K562 (cell line): Measurements from ENCODE around the gene CCSER2. TPM values are rescaled to one million over a fixed set of nuclear protein-coding genes. Genes with fewer than 3 reads are reported as not detected.

ENCODE experiments used
- ATF7 ChIP-seq: fragments of 450-650 bp; IDR thresholded peaks from 2 replicates; pipeline ENCODE4 v1.7.1; 2014; ENCODE audit warnings: mild to moderate bottlenecking, moderate library complexity
- CTBP1 ChIP-seq: fragments of 450-650 bp; IDR thresholded peaks from 2 replicates; pipeline ENCODE4 v1.6.1; 2016; ENCODE audit warnings: borderline replicate concordance
- HNRNPL ChIP-seq: fragments of 200-400 bp; formaldehyde crosslinking; IDR thresholded peaks from 2 replicates; pipeline ENCODE4 v1.6.1; 2017; ENCODE audit warnings: low read depth, mild to moderate bottlenecking, low read length
- KLF16 ChIP-seq: IDR thresholded peaks from 2 replicates; pipeline ENCODE4 v1.6.1; 2016; ENCODE audit warnings: antibody characterized with exemption
- MBD2 ChIP-seq: sonication (generic); IDR thresholded peaks from 2 replicates; pipeline ENCODE4 v1.6.1; 2016; ENCODE audit warnings: low read depth, borderline replicate concordance
- MTA1 ChIP-seq: fragments of 450-650 bp; IDR thresholded peaks from 2 replicates; pipeline ENCODE4 v1.6.1; 2017; ENCODE audit warnings: borderline replicate concordance
- NCOR1 ChIP-seq: fragments of 450-650 bp; IDR thresholded peaks from 2 replicates; pipeline ENCODE4 v1.6.1; 2016; ENCODE audit warnings: mild to moderate bottlenecking, moderate library complexity
- NFRKB ChIP-seq: fragments of 450-650 bp; IDR thresholded peaks from 2 replicates; pipeline ENCODE4 v1.6.1; 2016; ENCODE audit warnings: low read depth
- NONO ChIP-seq, 2 experiments: fragments of 200-400 bp in 1 of 2; fragments of 450-650 bp in 1 of 2; formaldehyde crosslinking in 1 of 2; IDR thresholded peaks; 2 replicates each; pipeline ENCODE4 v1.6.1; 2017; ENCODE audit warnings: low read depth in 2 of 2, mild to moderate bottlenecking in 2 of 2, moderate library complexity in 2 of 2, low read length in 1 of 2
- PATZ1 ChIP-seq: fragments of 250-450 bp; sonication (Bioruptor Pico); IDR thresholded peaks from 2 replicates; pipeline ENCODE4 v1.5.0; 2020; ENCODE audit warnings: mild to moderate bottlenecking, borderline replicate concordance
- PCBP1 ChIP-seq: fragments of 200-400 bp; formaldehyde crosslinking; IDR thresholded peaks from 2 replicates; pipeline ENCODE4 v1.6.1; 2018; ENCODE audit warnings: mild to moderate bottlenecking, low read depth, low read length; ENCODE audit not compliant: poor library complexity, severe bottlenecking
- PKNOX1 ChIP-seq: fragments of 450-650 bp; IDR thresholded peaks from 2 replicates; pipeline ENCODE4 v1.6.1; 2016
- RBM17 ChIP-seq: fragments of 200-400 bp; formaldehyde crosslinking; IDR thresholded peaks from 2 replicates; pipeline ENCODE4 v1.6.1; 2017; ENCODE audit warnings: low read depth, mild to moderate bottlenecking, low read length, borderline replicate concordance
- RCOR1 ChIP-seq, 2 experiments: IDR thresholded peaks; 2 replicates each; pipeline ENCODE4 v1.6.1; 2012; ENCODE audit warnings: low read depth in 2 of 2, low read length in 2 of 2, borderline replicate concordance in 1 of 2, improper control_type of control experiment in 1 of 2
- RHOXF2B ChIP-seq: fragments of 250-450 bp; sonication (Bioruptor Pico); conservative IDR thresholded peaks from 2 replicates; pipeline ENCODE4 v1.5.1; 2021
- SMARCC2 ChIP-seq: fragments of 450-650 bp; IDR thresholded peaks from 2 replicates; pipeline ENCODE4 v1.6.1; 2017; ENCODE audit warnings: antibody characterized with exemption, moderate library complexity, mild to moderate bottlenecking, low read depth
- STAG1 ChIP-seq: sonication (generic); formaldehyde crosslinking; IDR thresholded peaks from 2 replicates; pipeline ENCODE4 v1.5.0; 2020; ENCODE audit warnings: missing genetic modification reagents, borderline replicate concordance
- TBP ChIP-seq: optimal IDR thresholded peaks from 2 replicates; pipeline ENCODE3; 2011; ENCODE audit warnings: low read depth, low read length, improper control_type of control experiment
- ZBTB1 ChIP-seq: sonication (generic); formaldehyde crosslinking; IDR thresholded peaks from 2 replicates; pipeline ENCODE4 v1.8.1; 2023; ENCODE audit warnings: missing genetic modification reagents, low read depth, mild to moderate bottlenecking, borderline replicate concordance
- ZBTB7A ChIP-seq: IDR thresholded peaks from 2 replicates; pipeline ENCODE4 v1.6.1; 2011; ENCODE audit warnings: low read depth, mild to moderate bottlenecking, low read length, moderate library complexity, borderline replicate concordance; ENCODE audit not compliant: control insufficient read depth
- ZNF384 ChIP-seq: IDR thresholded peaks from 2 replicates; pipeline ENCODE4 v1.6.1; 2012; ENCODE audit warnings: low read depth, low read length, improper control_type of control experiment
- ZNF695 ChIP-seq: fragments of 450-650 bp; formaldehyde crosslinking; IDR thresholded peaks from 2 replicates; pipeline ENCODE4 v1.4.0; 2020; ENCODE audit warnings: mild to moderate bottlenecking, moderate library complexity
- ZSCAN29 ChIP-seq: fragments of 450-650 bp; IDR thresholded peaks from 2 replicates; pipeline ENCODE4 v1.6.1; 2017
- polyA plus RNA-seq, 8 experiments: library from polyadenylated mRNA; depleted of rRNA in 4 of 8; stranded (reverse) in 5 of 8; unstranded in 3 of 8; fragments of >200 nt; fragmentation: Nextera tagmentation in 2 of 8; fragmentation: Illumina TruSeq in 1 of 8; extraction: Ambion mirVana in 2 of 8; extraction: Trizol in 1 of 8; gene quantifications; 2 replicates each; pipeline versions ENCODE4 v1.2.1 to v1.2.3, GENCODE V29; 2011 to 2014; ENCODE audit warnings: inconsistent platforms in 1 of 8, missing spikeins in 1 of 8
- total RNA-seq, 7 experiments: library from RNA; depleted of rRNA in 6 of 7; stranded (reverse); fragments of >200 nt in 6 of 7; fragmentation: Illumina TruSeq in 2 of 7; extraction: Trizol in 2 of 7; gene quantifications; 2 replicates each; pipeline versions ENCODE4 v1.2.1 to v1.2.3, GENCODE V29; 2011 to 2021; ENCODE audit warnings: low replicate concordance in 1 of 7
- TF ChIP-seq, protein P1 (sequence below): fragments of 450-650 bp; IDR thresholded peaks from 2 replicates; pipeline ENCODE4 v1.7.0; 2016; ENCODE audit warnings: borderline replicate concordance

CCSER2 gene
- total and polyA plus RNA-seq, 9 of the 15 experiments (the other 6 are each of a cell fraction or from before 2014, with no cell fraction given): 2.7 to 15.1 (median 9.7) TPM

- TF ChIP-seq PCBP1 (no peak), SMARCC2 (peak; percentile 80), ZBTB7A (no peak), KLF16 (peak; percentile 92), PATZ1 (CRISPR knock-in tag) (peak; percentile 86; the same call in 1 of the 2 replicates), ZSCAN29 (no peak), RHOXF2B (CRISPR knock-in tag) (0 out of 2 replicates have a peak, but pooled peaks have one; percentile 22), STAG1 (no peak), NFRKB (no peak), ATF7 (peak; percentile 68), HNRNPL (no peak), ZNF695 (CRISPR knock-in tag) (peak; percentile 95), PKNOX1 (no peak), RBM17 (no peak), TBP (no peak), MBD2 (no peak; the same call in 1 of the 2 replicates), MTA1 (no peak), NCOR1 (peak; percentile 97), ZBTB1 (CRISPR knock-in tag) (no peak), NONO (IDR thresholded peaks at IDR 0.05; ENCODE audit: low read depth in 2 of 2, low read length in 1 of 2) (no peak), CTBP1 (peak; percentile 67; the same call in 1 of the 2 replicates), RCOR1 (IDR thresholded peaks at IDR 0.05; ENCODE audit: borderline replicate concordance in 1 of 2, low read depth in 2 of 2, low read length in 2 of 2) (peak; percentile 74 to 93), ZNF384 (no peak)
- TF ChIP-seq, protein P1, sequence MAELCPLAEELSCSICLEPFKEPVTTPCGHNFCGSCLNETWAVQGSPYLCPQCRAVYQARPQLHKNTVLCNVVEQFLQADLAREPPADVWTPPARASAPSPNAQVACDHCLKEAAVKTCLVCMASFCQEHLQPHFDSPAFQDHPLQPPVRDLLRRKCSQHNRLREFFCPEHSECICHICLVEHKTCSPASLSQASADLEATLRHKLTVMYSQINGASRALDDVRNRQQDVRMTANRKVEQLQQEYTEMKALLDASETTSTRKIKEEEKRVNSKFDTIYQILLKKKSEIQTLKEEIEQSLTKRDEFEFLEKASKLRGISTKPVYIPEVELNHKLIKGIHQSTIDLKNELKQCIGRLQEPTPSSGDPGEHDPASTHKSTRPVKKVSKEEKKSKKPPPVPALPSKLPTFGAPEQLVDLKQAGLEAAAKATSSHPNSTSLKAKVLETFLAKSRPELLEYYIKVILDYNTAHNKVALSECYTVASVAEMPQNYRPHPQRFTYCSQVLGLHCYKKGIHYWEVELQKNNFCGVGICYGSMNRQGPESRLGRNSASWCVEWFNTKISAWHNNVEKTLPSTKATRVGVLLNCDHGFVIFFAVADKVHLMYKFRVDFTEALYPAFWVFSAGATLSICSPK: no peak
Observed at GRCh38 chr10:84525120-84525806, 196.9 kb downstream of the CCSER2 start (continued).
